GM23338 (cell line): ENCODE results near the gene ACOT6. TPM values are rescaled to one million over a fixed set of nuclear protein-coding genes. Genes with fewer than 3 reads are reported as not detected.
A peak's percentile ranks its signal among the peaks of the same experiment; 100 is the strongest.

Experiments used
- ATAC-seq: fragments of 200-7000 bp; cut with Tn5 transposase; 3 replicates; pipeline ENCODE4 v1.9.1; 2020
- DNase-seq: peaks from one replicate; pipeline ENCODE4 v3.0.0-alpha.2; 2015; ENCODE audit warnings: low spot score
- H2AFZ ChIP-seq: fragments of 200-600 bp; sonication (generic); 2 replicates; pipeline ENCODE4 v1.8.0; 2016; ENCODE audit warnings: antibody characterized with exemption, mild to moderate bottlenecking, moderate library complexity
- H3F3A ChIP-seq: fragments of 200-600 bp; sonication (generic); replicated peaks from 2 replicates; pipeline ENCODE4 v1.8.0; 2017; ENCODE audit warnings: antibody characterized with exemption, mixed run types, low read depth
- H3K27ac ChIP-seq: fragments of 200-600 bp; sonication (generic); 2 replicates; pipeline ENCODE4 v1.6.1; 2016; ENCODE audit warnings: low read depth
- H3K27me3 ChIP-seq: fragments of 200-600 bp; sonication (generic); 2 replicates; pipeline ENCODE4 v1.8.0; 2016; ENCODE audit warnings: mild to moderate bottlenecking, mixed run types, moderate library complexity; ENCODE audit not compliant: insufficient read depth
- H3K36me3 ChIP-seq: fragments of 200-600 bp; sonication (generic); 2 replicates; pipeline ENCODE4 v1.8.0; 2016; ENCODE audit warnings: mild to moderate bottlenecking; ENCODE audit not compliant: insufficient read depth
- H3K4me1 ChIP-seq: fragments of 200-600 bp; sonication (generic); 2 replicates; pipeline ENCODE4 v1.8.0; 2016; ENCODE audit warnings: mild to moderate bottlenecking, moderate library complexity; ENCODE audit not compliant: insufficient read depth
- H3K4me2 ChIP-seq: fragments of 200-600 bp; sonication (generic); 2 replicates; pipeline ENCODE4 v1.7.1; 2017; ENCODE audit warnings: mixed run types
- H3K4me3 ChIP-seq: fragments of 200-600 bp; sonication (generic); 2 replicates; pipeline ENCODE4 v1.6.1; 2016; ENCODE audit warnings: mixed run types
- H3K79me2 ChIP-seq: fragments of 200-600 bp; sonication (generic); replicated peaks from 2 replicates; pipeline ENCODE4 v1.8.0; 2017; ENCODE audit warnings: mild to moderate bottlenecking; ENCODE audit not compliant: insufficient read depth
- H3K9me2 ChIP-seq: fragments of 200-600 bp; sonication (generic); 2 replicates; pipeline ENCODE4 v1.8.0; 2017; ENCODE audit not compliant: insufficient read depth
- H4K20me1 ChIP-seq: fragments of 200-600 bp; sonication (generic); replicated peaks from 2 replicates; pipeline ENCODE4 v1.8.0; 2017; ENCODE audit warnings: mild to moderate bottlenecking; ENCODE audit not compliant: insufficient read depth
- H3K27ac Mint-ChIP-seq: 2 replicates; pipeline ENCODE4 v1.8.0; 2020; ENCODE audit warnings: inconsistent platforms, mild to moderate bottlenecking, moderate library complexity, mixed read lengths
- H3K27me3 Mint-ChIP-seq: 3 replicates; pipeline ENCODE4 v1.8.0; 2022; ENCODE audit warnings: low read depth, mild to moderate bottlenecking, moderate library complexity, mixed read lengths, inconsistent platforms; ENCODE audit not compliant: insufficient read depth, poor library complexity
- H3K36me3 Mint-ChIP-seq: 3 replicates; pipeline ENCODE4 v1.8.0; 2021; ENCODE audit warnings: low read depth, mild to moderate bottlenecking, inconsistent platforms, moderate library complexity, mixed read lengths
- H3K4me1 Mint-ChIP-seq: 3 replicates; pipeline ENCODE4 v1.8.0; 2020; ENCODE audit warnings: mild to moderate bottlenecking, inconsistent platforms, mixed read lengths
- H3K4me3 Mint-ChIP-seq: 3 replicates; pipeline ENCODE4 v1.8.0; 2021; ENCODE audit warnings: moderate library complexity, mild to moderate bottlenecking, inconsistent platforms, mixed read lengths
- H3K9me3 Mint-ChIP-seq: 3 replicates; pipeline ENCODE4 v1.8.0; 2020; ENCODE audit warnings: moderate library complexity, mild to moderate bottlenecking, inconsistent platforms, mixed read lengths
- CREB1 ChIP-seq: fragments of 250-450 bp; sonication (Bioruptor Pico); IDR thresholded peaks from 2 replicates; pipeline ENCODE4 v1.5.0; 2020; ENCODE audit warnings: low read depth, mild to moderate bottlenecking, moderate library complexity
- ETS1 ChIP-seq: IDR thresholded peaks from 2 replicates; pipeline ENCODE4 v1.6.1; 2016; ENCODE audit warnings: antibody characterized with exemption
- EZH2 ChIP-seq: fragments of 200-600 bp; sonication (generic); IDR thresholded peaks from one replicate; pipeline ENCODE4 v1.8.0; 2017; ENCODE audit warnings: antibody characterized with exemption, mild to moderate bottlenecking, low read depth; ENCODE audit not compliant: unreplicated experiment
- REST ChIP-seq: IDR thresholded peaks from one replicate; pipeline ENCODE4 v1.6.1; 2018; ENCODE audit warnings: antibody characterized with exemption; ENCODE audit not compliant: unreplicated experiment
- STAT1 ChIP-seq: IDR thresholded peaks from one replicate; pipeline ENCODE4 v1.6.1; 2016; ENCODE audit warnings: antibody characterized with exemption; ENCODE audit not compliant: unreplicated experiment
- ZNF114 ChIP-seq: fragments of 250-450 bp; sonication (Bioruptor Pico); IDR thresholded peaks from 2 replicates; pipeline ENCODE4 v1.5.0; 2020; ENCODE audit warnings: mild to moderate bottlenecking, moderate library complexity
- ZNF331 ChIP-seq: fragments of 250-450 bp; sonication (Bioruptor Pico); IDR thresholded peaks from 2 replicates; pipeline ENCODE4 v1.5.0; 2020; ENCODE audit warnings: low read depth, mild to moderate bottlenecking, moderate library complexity
- ZNF462 ChIP-seq: fragments of 250-450 bp; sonication (Bioruptor Pico); IDR thresholded peaks from 2 replicates; pipeline ENCODE4 v1.5.0; 2020; ENCODE audit warnings: mild to moderate bottlenecking, moderate library complexity
- polyA plus RNA-seq: library from polyadenylated mRNA; unstranded; fragments of >200 nt; fragmentation: Nextera tagmentation; extraction: Ambion mirVana; gene quantifications from 2 replicates; pipeline ENCODE4 v1.2.1, GENCODE V29; 2016
- total RNA-seq: library from RNA; depleted of rRNA; stranded (reverse); fragments of >200 nt; shearing (Covaris generic); gene quantifications from 2 replicates; pipeline ENCODE4 v1.2.3, GENCODE V29; 2014

The ACOT6 gene
- total and polyA plus RNA-seq, 2 experiments from 2014 or later: 0.44 to 0.83 TPM

- TF ChIP-seq CREB1 (CRISPR knock-in tag) (no peak), ETS1 (no peak), REST (no peak), EZH2 (no peak)
These were observed 698 bp downstream of the ACOT6 start (continued) for GRCh38 chr14:73613046-73613383.

- peak overlapping the region; percentile 74 for H3K4me3 ChIP-seq
These were observed 1.2 kb downstream of the ACOT6 start for GRCh38 chr14:73613419-73613963.

More at GRCh38 chr14:73613419-73613963, 1.2 kb downstream of the ACOT6 start:
- Histone ChIP-seq H3K36me3 (no peaks in the 10 kb centered on the region), H3F3A (peaks cover 8% of the 10 kb centered on the region; the same call in 1 of the 2 replicates), H3K4me1 (peaks cover 7% of the 10 kb centered on the region; the same call in 1 of the 2 replicates), H3K27ac (no peak overlapping the region), H3K27me3 (peaks cover 17% of the 10 kb centered on the region), H3K4me2 (peak overlapping the region; percentile 81; the same call in 1 of the 2 replicates), H3K9me2 (no peaks in the 10 kb centered on the region), H2AFZ (peak overlapping the region; percentile 94), H4K20me1 (0 out of 2 replicates have a peak, but pooled peaks cover 3% of the 10 kb centered on the region), H3K79me2 (no peaks in the 10 kb centered on the region)
- peaks cover under 1% of the 10 kb centered on the region; the same call in 2 of the 3 replicates for H3K9me3 Mint-ChIP-seq
- no peaks in the 10 kb centered on the region for H3K36me3 Mint-ChIP-seq
- H3K27ac Mint-ChIP-seq: no peak overlapping the region
- peaks cover 7% of the 10 kb centered on the region for H3K4me1 Mint-ChIP-seq
- DNase-seq (no peak), ATAC-seq (no peak)
- H3K27me3 Mint-ChIP-seq: peaks cover 15% of the 10 kb centered on the region
- peak overlapping the region; percentile 85 for H3K4me3 Mint-ChIP-seq
- TF ChIP-seq REST (no peak), ZNF331 (CRISPR knock-in tag) (no peak), ZNF114 (CRISPR knock-in tag) (no peak), ZNF462 (no peak), STAT1 (no peak), EZH2 (no peak)
